HG02759 (cell line): Measurements from ENCODE around the gene PRKX.
"Not testable (repeated sequence)": the region's sequence is repeated elsewhere in the genome, so short reads cannot be mapped to it uniquely, and the experiment has no call there.

Experiments
- ATAC-seq: cut with Tn5 transposase; IDR thresholded peaks from one replicate; pipeline ENCODE4 v1.9.1; 2021; ENCODE audit warnings: mild to moderate bottlenecking, moderate library complexity; ENCODE audit not compliant: unreplicated experiment

Gene PRKX

DNA sequence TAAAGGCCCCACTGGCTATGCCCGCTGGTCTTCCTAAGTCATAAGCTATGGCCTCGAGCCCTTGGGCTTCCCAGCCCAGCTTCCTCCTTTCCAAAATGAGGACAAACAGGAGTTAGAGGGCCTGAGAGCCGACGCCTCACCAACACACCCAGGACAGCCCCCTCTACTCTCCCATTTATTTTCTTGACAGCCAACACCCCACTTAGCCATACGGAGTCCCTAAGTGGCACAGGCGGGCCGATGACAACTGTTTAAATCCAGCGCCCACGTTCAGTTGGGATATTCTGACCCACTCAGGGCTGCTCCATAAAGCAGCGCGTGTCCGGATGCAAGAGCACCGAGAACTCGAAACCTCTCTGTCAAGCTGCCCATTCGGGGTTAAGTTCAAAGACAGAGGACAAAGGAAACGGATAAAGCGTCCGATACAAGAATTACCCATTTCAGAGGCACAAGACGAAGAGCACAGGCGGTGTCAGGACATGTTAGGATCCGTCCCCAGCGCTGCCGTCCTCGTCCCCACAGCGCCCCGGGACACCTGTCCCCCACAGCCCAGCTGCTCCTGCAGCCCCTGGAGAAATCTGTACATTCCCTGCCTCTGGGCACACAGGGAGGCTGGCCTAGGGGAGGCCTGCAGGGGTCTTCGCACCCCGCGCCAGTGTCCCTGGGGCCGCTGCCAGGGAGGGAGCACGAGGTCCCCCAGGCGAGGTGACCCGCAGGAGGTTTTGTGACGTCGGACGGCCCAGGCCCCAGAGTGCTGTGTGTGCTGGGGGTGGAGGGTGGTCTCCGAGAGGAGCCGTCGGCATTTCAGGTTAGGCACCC lies 1.2 kb downstream of the PRKX start:
- ATAC-seq = peak; percentile 0

DNA sequence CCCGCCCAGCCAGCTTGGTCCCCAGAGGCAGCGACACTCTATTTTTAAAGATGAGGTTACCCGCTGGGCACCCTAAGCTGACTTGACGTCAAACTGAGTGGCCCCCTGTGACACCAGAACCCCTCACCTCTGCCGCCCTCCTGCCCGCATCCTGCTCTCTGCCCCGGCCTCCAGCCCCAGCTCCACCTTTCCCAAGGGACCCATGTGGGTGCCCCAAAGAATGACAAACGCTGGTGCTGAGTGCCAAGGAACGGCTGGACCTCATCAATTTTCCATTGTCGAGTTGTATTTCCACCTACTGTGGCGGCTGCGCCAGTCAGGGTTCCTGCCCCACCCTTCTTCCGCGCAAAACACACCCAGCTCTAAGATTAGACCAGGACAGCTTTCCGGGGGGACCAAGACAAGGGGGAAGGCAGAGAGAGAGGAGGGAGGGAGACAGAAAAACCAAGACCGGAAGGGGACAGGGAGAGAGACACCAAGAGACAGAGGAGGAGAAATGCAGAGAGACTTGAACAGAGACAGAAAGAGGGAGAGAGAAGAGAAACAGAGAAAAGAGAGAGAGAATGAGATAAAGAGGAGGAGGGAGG lies 2.0 kb downstream of the PRKX start:
- ATAC-seq = no peak

- ATAC-seq = not testable (repeated sequence)
Observed at GRCh38 chrX:3707673-3708274, 5.7 kb downstream of the PRKX start.

DNA sequence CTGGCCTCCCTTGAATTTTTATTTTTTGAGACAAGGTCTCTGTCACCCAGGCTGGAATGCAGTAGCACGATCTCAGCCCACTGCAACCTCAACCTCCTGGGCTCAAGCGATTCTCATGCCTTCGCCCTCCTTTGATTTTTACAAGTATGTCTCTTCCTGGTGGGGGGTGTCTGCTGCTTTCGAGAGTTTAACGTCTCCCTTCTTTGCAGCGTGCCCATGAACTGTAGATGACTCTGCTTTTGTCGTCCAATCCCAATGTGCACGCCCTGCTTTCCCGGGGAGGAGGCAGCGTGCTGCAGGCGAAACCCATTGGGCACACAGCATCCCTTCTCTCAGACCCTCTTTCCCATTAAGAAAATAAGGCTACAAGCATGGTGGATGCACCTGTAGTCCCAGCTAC lies 7.0 kb downstream of the PRKX start:
- no peak for ATAC-seq

- ATAC-seq = not testable (repeated sequence)
Observed at GRCh38 chrX:3703251-3703650, 10.2 kb downstream of the PRKX start.

GRCh38 chrX:3702095-3702494 lies 11.4 kb downstream of the PRKX start:
- not testable (repeated sequence) for ATAC-seq

- not testable (repeated sequence) for ATAC-seq
Observed at GRCh38 chrX:3701445-3701928, 12.0 kb downstream of the PRKX start.

DNA sequence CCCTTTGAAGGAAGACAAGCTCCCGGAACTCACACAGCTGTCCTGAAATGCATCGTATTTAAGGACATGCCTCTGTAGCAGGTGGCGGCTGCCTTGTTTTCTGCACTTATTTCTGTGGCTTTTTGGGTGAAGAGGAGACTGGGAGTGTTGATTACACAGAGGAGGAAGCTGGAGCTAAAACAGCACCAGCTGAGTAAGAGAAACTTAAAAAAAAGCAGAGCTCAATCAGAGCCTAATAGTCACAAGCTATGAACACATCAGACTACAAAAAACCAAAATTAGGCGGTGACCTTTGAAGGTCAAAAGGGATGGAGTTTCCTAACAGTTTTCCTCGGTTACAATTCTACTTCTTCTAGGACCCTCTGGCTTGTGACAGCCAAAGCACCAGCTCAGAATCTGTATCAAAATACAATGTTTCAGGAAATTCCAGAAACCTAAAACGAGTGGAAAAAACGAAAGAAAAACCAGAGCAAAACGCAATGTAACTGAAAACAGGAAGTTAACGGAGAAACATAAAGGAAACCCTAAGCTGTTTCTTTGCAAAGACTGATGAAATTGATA lies 13.5 kb downstream of the PRKX start:
- peak; percentile 60 for ATAC-seq

DNA sequence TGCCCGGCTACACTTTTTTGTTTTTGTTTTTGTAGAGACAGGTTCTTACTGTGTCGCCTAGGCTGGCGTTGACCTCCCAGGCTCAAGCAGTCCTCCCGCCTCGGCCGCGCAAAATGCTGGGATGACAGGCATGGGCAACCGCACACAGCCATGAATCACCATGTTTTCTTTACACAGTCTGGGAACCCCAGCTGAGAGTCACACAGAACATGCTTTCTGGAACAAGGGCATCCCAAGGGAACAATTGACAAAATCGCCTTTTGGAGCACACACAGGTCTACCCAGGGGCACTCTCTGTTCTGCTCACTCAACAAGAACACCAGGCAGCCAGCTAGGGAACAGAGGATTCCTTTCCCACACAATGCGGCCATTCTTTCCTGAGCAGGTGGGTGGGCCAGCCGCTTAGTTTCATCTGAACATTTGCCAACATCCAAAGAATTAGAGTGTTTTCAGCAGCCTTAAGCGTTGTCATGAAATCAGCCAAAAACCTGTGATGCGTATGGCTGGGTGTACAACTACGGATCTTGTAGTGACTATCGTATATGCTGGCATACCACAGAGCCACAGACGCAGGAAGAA lies 15.7 kb downstream of the PRKX start:
- no peak for ATAC-seq

DNA sequence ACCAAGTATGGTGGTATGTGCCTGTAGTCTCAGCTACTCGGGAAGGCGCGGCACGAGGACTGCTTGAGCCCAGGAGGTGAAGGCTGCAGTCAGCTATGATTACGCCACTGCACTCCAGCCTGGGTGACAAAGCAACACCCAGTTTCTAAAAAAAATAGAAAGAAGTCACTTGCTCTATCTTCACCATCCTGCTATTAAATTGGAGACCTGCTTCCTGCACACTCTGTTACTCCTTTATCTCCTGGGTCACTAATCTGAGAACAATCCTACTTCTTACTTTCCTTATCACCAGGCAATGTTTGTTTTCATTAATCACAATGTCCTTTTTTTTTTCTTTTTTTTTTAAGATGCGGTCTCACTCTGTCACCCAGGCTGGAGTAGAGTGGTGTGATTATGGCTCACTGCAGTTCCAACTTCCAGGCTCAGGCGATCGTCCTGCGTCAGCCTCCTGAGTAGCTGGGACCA lies 16.2 kb downstream of the PRKX start:
- no peak for ATAC-seq

DNA sequence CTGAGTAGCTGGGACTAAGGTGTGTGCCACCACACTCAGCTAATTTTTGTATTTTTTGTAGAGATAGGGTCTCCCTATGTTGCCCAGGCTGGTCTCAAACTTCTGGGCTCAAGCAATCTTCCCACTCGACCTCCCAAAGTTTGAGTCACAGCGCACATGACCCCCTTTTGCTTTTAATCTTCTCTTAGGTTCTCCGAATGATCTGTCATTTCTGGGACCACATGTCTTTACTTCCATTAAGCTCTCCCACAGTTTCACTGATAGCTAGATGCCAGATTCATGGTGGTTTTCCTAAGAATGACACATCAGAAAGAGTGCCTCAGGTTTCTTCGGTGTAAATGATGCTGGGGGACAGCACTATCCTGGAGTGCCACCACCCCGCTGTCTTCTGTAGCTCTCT lies 17.9 kb downstream of the PRKX start:
- no peak for ATAC-seq

- ATAC-seq = no peak
Observed at GRCh38 chrX:3690140-3690539, 23.3 kb downstream of the PRKX start.

DNA sequence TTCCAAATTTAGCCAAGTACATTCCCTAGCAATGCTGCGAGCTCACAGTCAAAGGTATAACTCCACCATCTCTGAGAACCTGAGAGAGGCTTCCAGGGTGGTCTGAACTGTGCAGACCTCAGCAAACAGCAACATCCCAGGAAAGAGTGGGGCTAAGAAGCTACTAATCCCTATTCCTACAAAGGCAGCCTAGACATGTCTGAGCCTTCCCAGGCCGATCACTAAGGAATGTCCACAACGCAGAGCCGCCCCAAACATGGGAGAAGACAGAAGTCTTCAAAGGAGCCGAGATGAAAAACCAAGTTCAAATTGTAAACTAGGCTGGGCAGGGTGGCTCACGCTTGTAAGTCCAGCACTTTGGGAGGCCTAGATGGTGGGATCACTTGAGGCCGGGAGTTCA lies 30.2 kb downstream of the PRKX start:
- ATAC-seq = not testable (repeated sequence)

DNA sequence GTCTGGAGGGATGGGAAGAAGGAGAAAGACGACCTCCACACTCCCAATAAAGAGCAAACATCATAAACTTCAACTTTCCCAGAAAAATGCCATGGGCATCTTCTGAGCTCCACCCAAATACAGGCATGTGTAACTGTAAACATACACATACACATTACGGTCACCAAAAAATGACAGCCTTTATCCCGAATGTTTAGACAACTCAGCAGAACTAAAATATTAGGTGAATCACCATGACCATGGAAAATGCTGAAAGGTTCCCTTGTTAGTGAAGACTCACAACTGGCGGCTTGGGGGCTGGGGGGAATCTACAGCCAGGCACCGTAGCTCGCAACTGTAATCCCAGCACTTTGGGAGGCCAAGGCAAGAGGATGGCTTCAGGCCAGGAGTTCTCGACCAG lies 33.0 kb downstream of the PRKX start:
- ATAC-seq = no peak

DNA sequence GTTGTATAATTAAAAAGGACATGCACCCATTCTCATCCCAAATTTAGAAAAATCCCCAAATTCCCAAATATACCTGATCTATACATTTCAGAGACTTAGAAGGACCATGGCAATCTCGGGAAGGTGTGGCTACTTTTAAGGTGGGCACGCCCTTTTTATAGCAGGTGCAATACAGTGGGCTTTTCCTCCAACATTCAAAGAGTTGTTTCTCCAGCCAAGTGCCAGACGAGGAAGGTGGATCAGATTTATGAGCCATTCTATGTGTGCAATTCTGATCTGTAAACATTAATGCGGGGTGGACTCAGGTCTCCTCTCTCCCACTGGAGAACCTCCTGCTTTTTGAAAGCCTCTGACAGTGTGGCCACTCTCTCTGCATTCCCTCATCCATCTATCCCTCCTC lies 33.8 kb downstream of the PRKX start:
- ATAC-seq = no peak

DNA sequence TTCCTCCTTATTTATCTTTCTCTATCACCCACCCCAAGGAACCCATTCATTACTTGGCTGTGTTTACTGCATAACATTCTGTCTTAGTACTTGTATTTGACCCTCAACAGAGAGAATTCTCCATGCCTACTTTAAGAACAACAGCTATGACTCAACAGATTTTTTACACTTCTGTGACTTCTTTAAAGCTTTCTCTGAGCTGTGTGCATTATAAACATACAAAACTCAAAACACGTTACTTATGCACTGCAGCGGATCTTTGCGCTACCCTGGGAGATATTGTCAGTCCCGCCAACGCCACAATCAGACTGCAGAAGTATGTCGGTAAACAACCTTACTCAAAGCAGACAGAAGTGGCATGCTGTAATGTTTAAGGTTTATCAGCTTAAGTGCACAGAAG lies 35.1 kb downstream of the PRKX start:
- ATAC-seq = no peak

DNA sequence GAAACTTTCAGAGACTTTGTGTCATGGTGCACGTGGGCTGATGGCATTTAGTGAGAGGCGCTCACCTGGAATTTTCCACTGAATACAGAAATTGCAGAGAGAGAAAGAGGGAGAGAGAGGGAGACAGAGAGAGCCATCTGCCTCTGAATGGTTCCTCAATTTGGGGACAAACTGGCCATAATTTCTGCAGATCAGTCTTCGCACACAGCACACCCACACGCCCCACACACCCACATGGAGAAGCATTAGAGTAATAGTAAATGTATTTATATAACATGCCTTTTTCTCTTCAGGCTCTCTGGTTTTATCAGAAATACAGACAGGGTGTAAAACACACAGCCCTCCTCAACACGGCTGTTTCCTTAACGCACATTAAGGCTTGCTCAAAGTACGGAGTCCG lies 38.6 kb downstream of the PRKX start:
- no peak for ATAC-seq

DNA sequence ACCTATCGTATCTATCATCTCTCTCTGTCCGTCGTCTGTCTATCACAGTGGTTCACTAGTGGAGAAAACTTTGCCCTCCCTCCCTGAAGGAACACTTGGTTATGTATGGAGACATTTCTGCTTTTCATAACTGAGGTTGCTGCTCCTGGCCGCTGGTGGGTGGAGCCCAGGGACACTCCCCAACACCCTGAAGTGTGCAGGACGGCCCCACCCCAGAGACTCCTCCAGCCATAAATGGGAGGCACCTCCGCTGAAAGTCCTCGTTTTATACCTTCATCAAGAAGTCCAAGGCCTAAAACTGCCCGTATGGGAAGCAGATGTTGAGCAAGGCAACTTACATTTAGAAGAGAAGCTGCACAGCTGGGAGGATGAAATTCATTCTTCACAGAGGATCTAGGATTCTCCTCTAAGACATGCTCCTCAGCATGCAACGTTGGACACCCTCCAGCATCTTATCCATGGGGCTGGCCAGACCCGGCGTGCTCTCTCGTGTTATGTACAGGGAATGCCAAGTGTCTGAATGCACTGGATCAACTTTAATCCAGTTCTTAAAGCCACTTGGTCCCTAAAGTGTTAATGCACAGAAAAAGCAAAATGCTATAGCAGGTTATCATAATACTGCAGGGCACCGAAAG lies 43.5 kb downstream of the PRKX start:
- ATAC-seq = no peak

DNA sequence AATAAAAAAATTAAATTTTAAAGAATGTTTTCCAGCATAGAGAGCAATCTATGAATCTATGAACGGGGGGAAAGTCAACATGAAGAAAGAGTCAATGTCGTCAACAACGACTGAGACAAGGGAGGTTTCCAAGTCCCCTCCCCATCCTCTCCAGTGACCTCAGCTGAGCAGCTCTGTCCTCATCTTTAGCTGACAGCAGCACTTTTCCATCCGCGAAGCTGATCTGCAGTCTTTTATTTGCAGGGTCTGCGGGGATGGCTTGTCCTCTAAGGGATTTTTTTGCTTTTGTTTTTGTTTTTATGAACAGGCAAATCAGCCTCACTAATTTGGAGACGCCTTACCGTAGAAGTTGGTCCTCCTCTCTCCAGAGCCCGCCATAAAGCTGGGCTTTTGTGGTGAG lies 46.5 kb downstream of the PRKX start:
- no peak for ATAC-seq

- ATAC-seq = no peak
Observed at GRCh38 chrX:3664921-3665320, 48.5 kb downstream of the PRKX start.
